BLaER1 (cell line): ENCODE measurements around the gene B4GALT7.

Source experiments
- H3K27ac ChIP-seq: shearing (Covaris generic); formaldehyde crosslinking; 2 replicates; pipeline ENCODE4 v1.8.1; 2022
- H3K27me3 ChIP-seq: shearing (Covaris generic); formaldehyde crosslinking; 2 replicates; pipeline ENCODE4 v1.8.1; 2022
- H3K36me3 ChIP-seq: shearing (Covaris generic); formaldehyde crosslinking; 2 replicates; pipeline ENCODE4 v1.8.1; 2022
- H3K4me1 ChIP-seq: shearing (Covaris generic); formaldehyde crosslinking; 2 replicates; pipeline ENCODE4 v1.8.1; 2022
- H3K4me2 ChIP-seq: shearing (Covaris generic); formaldehyde crosslinking; 2 replicates; pipeline ENCODE4 v1.8.1; 2022
- H3K4me3 ChIP-seq: shearing (Covaris generic); formaldehyde crosslinking; 2 replicates; pipeline ENCODE4 v1.8.1; 2022
- H3K9ac ChIP-seq: shearing (Covaris generic); formaldehyde crosslinking; 2 replicates; pipeline ENCODE4 v1.8.1; 2022
- H3K9me3 ChIP-seq: shearing (Covaris generic); formaldehyde crosslinking; 2 replicates; pipeline ENCODE4 v1.8.1; 2022
- H4K20me1 ChIP-seq: shearing (Covaris generic); formaldehyde crosslinking; 2 replicates; pipeline ENCODE4 v1.8.1; 2022
- Cebpa-rat ChIP-seq: shearing (Covaris generic); IDR thresholded peaks from 2 replicates; pipeline ENCODE4 v1.8.1; 2022

The B4GALT7 gene

DNA sequence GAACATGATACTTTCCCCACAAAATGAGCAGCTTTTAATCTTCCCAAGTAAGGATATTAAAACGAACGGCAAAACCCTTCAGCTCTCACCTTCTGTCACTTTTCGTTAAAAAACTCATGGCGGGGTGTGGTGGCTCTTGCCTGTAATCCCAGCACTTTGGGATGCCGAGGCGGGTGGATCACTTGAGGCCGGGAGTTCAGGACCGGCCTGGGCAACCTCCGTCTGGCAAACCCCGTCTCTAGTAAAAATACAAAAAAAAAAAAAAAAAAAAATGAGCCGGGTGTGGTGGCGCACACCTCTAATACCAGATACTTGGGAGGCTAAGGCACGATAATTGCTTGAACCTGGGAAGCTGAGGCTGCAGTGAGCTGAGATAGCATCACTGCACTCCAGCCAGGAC is 7.0 kb upstream of the B4GALT7 start:
- H3K4me3 ChIP-seq: peak overlapping the region; percentile 84
- H3K36me3 ChIP-seq: peaks cover 39% of the 10 kb centered on the region
- H3K27me3 ChIP-seq: no peaks in the 10 kb centered on the region
- no peaks in the 10 kb centered on the region for H3K9me3 ChIP-seq
- H3K4me2 ChIP-seq: peak overlapping the region; percentile 77
- TF ChIP-seq Cebpa-rat: no peak
- H4K20me1 ChIP-seq: peaks cover 36% of the 10 kb centered on the region
- peaks cover 18% of the 10 kb centered on the region for H3K4me1 ChIP-seq
- no peak overlapping the region for H3K27ac ChIP-seq
- H3K9ac ChIP-seq: peak overlapping the region; percentile 91

- Histone ChIP-seq H4K20me1 (peaks cover 36% of the 10 kb centered on the region), H3K4me2 (peak overlapping the region; percentile 77), H3K36me3 (peaks cover 39% of the 10 kb centered on the region), H3K4me3 (peak overlapping the region; percentile 84), H3K9me3 (no peaks in the 10 kb centered on the region), H3K27ac (no peak overlapping the region), H3K27me3 (no peaks in the 10 kb centered on the region), H3K4me1 (peaks cover 18% of the 10 kb centered on the region), H3K9ac (peak overlapping the region; percentile 91; the same call in 1 of the 2 replicates)
- no peak for TF ChIP-seq Cebpa-rat
These were observed 6.4 kb upstream of the B4GALT7 start for GRCh38 chr5:177593511-177593910.

DNA sequence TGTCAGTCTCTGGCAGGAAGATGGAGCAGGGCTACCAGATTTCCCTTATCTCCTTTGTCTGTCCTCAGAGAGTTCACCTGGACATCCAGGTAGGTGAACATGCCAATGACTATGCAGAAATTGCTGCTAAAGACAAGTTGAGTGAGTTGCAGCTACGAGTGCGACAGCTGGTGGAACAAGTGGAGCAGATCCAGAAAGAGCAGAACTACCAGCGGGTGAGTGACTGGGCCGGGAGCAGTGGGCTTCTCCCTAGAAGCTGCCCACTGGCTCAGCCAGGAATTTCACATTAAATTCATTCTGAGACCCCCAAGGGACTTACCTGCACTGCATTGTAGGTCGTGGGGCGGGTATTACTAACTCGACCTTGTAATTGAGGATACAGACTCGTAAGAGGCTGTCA is 5.9 kb upstream of the B4GALT7 start:
- Histone ChIP-seq H3K36me3 (peaks cover 39% of the 10 kb centered on the region), H3K4me2 (no peak overlapping the region), H3K27me3 (no peaks in the 10 kb centered on the region), H3K4me3 (no peak overlapping the region), H3K9me3 (no peaks in the 10 kb centered on the region), H3K9ac (no peak overlapping the region), H4K20me1 (peaks cover 36% of the 10 kb centered on the region), H3K27ac (no peak overlapping the region), H3K4me1 (peaks cover 20% of the 10 kb centered on the region)
- no peak for TF ChIP-seq Cebpa-rat

DNA sequence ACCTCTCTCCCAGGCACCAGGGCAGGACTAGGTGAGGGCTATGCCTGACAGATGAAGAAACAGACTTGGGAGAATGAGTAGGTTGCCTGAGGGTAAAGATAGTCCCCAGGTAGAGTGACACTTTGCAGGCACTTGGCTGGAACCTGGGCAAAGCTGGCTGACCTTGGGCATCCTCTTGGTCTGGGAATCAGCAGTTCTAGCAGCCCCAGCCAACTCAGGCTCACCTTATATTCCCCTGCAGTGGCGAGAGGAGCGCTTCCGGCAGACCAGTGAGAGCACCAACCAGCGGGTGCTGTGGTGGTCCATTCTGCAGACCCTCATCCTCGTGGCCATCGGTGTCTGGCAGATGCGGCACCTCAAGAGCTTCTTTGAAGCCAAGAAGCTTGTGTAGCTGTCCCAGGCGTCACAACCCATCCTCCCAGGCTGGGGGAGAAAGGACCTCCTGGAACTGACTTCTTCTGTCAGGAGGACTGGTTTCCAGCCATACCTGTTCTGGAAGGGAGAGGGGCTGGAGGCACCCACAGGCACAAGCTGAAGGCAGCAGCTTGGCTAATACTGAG is 4.8 kb upstream of the B4GALT7 start:
- Histone ChIP-seq H3K4me3 (no peak overlapping the region), H3K4me1 (peaks cover 22% of the 10 kb centered on the region), H3K9ac (no peak overlapping the region), H3K27me3 (no peaks in the 10 kb centered on the region), H3K27ac (no peak overlapping the region), H3K9me3 (no peaks in the 10 kb centered on the region), H3K36me3 (peaks cover 39% of the 10 kb centered on the region), H3K4me2 (no peak overlapping the region), H4K20me1 (peaks cover 36% of the 10 kb centered on the region)
- TF ChIP-seq Cebpa-rat: no peak

GRCh38 chr5:177595991-177596774 is 3.7 kb upstream of the B4GALT7 start:
- no peak for TF ChIP-seq Cebpa-rat
- H3K9ac ChIP-seq: no peak overlapping the region
- no peaks in the 10 kb centered on the region for H3K27me3 ChIP-seq
- peaks cover 36% of the 10 kb centered on the region for H4K20me1 ChIP-seq
- no peak overlapping the region for H3K4me2 ChIP-seq
- H3K9me3 ChIP-seq: no peaks in the 10 kb centered on the region
- no peak overlapping the region for H3K4me3 ChIP-seq
- H3K27ac ChIP-seq: no peak overlapping the region
- peaks cover 39% of the 10 kb centered on the region for H3K36me3 ChIP-seq
- H3K4me1 ChIP-seq: peaks cover 29% of the 10 kb centered on the region

DNA sequence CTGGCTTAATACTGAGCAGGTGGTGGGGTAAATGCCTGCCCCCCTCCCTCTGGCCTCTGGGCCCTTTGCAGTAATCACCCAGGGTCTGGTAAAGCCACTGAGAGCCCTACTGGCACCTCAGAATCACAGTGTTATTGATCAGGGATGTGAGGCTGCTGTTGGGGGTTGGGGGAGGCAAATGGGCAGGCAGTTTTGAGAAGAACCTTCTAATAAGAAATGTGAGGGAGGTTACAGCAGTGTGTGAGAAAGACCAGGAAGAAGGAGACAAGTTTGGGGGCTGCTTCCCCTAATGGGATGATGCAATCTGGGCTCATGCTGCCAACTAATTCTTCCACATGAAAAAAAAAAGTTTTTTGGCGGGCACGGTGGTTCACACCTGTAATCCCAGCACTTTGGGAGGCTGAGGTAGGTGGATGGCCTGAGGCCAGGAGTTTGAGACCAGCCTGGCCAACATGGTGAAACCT is 3.1 kb upstream of the B4GALT7 start:
- Histone ChIP-seq H3K27me3 (no peaks in the 10 kb centered on the region), H3K36me3 (peaks cover 42% of the 10 kb centered on the region), H3K27ac (no peak overlapping the region), H3K4me3 (no peak overlapping the region), H4K20me1 (peaks cover 36% of the 10 kb centered on the region), H3K9ac (no peak overlapping the region), H3K4me2 (no peak overlapping the region), H3K4me1 (peaks cover 31% of the 10 kb centered on the region), H3K9me3 (no peaks in the 10 kb centered on the region)
- no peak for TF ChIP-seq Cebpa-rat

GRCh38 chr5:177598477-177598876 is 1.5 kb upstream of the B4GALT7 start:
- H3K4me2 ChIP-seq: no peak overlapping the region
- no peak overlapping the region for H3K4me3 ChIP-seq
- H4K20me1 ChIP-seq: peaks cover 24% of the 10 kb centered on the region
- H3K27ac ChIP-seq: no peak overlapping the region
- no peak for TF ChIP-seq Cebpa-rat
- H3K9me3 ChIP-seq: no peaks in the 10 kb centered on the region
- peaks cover 25% of the 10 kb centered on the region for H3K4me1 ChIP-seq
- peaks cover 40% of the 10 kb centered on the region for H3K36me3 ChIP-seq
- no peaks in the 10 kb centered on the region for H3K27me3 ChIP-seq
- no peak overlapping the region for H3K9ac ChIP-seq

DNA sequence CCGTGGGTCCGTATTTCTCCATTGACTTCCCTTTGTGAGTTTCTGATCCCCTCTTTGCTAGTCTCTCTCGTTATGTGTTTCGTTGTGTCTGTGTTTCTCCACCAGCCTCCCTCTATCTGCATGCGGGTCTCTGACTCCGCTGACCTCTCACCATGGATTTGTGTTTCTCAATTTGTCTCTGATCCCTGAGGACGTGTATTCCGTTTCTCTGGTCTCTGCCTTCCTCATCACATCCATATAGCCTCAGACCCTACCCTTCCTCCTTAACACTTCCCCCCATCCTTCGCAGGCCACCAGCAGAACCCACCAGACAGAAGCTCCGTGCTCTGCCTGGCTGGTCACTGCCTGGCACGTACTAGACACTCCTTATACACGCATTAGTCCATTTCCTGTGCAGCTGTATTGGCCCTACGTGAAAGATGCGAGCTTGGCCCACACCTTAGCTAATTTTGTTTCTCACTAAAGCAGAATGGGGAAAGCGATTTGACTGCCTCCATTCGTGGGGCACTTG is 631 bp downstream of the B4GALT7 start:
- Histone ChIP-seq H3K9me3 (no peaks in the 10 kb centered on the region), H4K20me1 (peaks cover 3% of the 10 kb centered on the region; the same call in 1 of the 2 replicates), H3K4me1 (peaks cover 20% of the 10 kb centered on the region), H3K27me3 (no peaks in the 10 kb centered on the region), H3K9ac (peak overlapping the region; percentile 94), H3K36me3 (peaks cover 39% of the 10 kb centered on the region), H3K4me2 (peak overlapping the region; percentile 96), H3K27ac (peak overlapping the region; percentile 91), H3K4me3 (peak overlapping the region; percentile 86)
- TF ChIP-seq Cebpa-rat: no peak

- H3K9ac ChIP-seq: peak overlapping the region; percentile 94
- peak overlapping the region; percentile 86 for H3K4me3 ChIP-seq
These were observed 1.2 kb downstream of the B4GALT7 start for GRCh38 chr5:177601126-177601525.

More at GRCh38 chr5:177601126-177601525, 1.2 kb downstream of the B4GALT7 start:
- H3K4me1 ChIP-seq: peaks cover 20% of the 10 kb centered on the region
- H3K36me3 ChIP-seq: peaks cover 39% of the 10 kb centered on the region
- no peaks in the 10 kb centered on the region for H4K20me1 ChIP-seq
- no peaks in the 10 kb centered on the region for H3K9me3 ChIP-seq
- peak overlapping the region; percentile 96 for H3K4me2 ChIP-seq
- no peak for TF ChIP-seq Cebpa-rat
- no peaks in the 10 kb centered on the region for H3K27me3 ChIP-seq
- peak overlapping the region; percentile 91; the same call in 1 of the 2 replicates for H3K27ac ChIP-seq
